ENCODE data around the gene MGAT3.

- TF ChIP-seq, protein P1, sequence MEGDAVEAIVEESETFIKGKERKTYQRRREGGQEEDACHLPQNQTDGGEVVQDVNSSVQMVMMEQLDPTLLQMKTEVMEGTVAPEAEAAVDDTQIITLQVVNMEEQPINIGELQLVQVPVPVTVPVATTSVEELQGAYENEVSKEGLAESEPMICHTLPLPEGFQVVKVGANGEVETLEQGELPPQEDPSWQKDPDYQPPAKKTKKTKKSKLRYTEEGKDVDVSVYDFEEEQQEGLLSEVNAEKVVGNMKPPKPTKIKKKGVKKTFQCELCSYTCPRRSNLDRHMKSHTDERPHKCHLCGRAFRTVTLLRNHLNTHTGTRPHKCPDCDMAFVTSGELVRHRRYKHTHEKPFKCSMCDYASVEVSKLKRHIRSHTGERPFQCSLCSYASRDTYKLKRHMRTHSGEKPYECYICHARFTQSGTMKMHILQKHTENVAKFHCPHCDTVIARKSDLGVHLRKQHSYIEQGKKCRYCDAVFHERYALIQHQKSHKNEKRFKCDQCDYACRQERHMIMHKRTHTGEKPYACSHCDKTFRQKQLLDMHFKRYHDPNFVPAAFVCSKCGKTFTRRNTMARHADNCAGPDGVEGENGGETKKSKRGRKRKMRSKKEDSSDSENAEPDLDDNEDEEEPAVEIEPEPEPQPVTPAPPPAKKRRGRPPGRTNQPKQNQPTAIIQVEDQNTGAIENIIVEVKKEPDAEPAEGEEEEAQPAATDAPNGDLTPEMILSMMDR (IDR thresholded peaks at IDR 0.05): no peak
- TF ChIP-seq POLR2A (IDR thresholded peaks at IDR 0.05) (no peak), POLR2AphosphoS5 (IDR thresholded peaks at IDR 0.05) (no peak)
These were observed 9.6 kb downstream of the MGAT3 start for GRCh38 chr22:39466228-39467006.
